SU-DHL-6 (cell line): ENCODE data around the gene SEMA5A.

ENCODE experiments used
- H2AFZ ChIP-seq: fragments of 200-600 bp; sonication (generic); 2 replicates; pipeline ENCODE4 v1.6.1; 2014; ENCODE audit warnings: low read depth, mild to moderate bottlenecking, moderate library complexity, mixed read lengths, antibody characterized with exemption, low read length; ENCODE audit not compliant: severe bottlenecking
- H3F3A ChIP-seq: fragments of 200-600 bp; shearing (Covaris generic); 2 replicates; pipeline ENCODE4 v1.6.0; 2016; ENCODE audit warnings: antibody characterized with exemption, mild to moderate bottlenecking; ENCODE audit not compliant: insufficient read depth
- H3K27ac ChIP-seq: fragments of 200-600 bp; sonication (generic); 2 replicates; pipeline ENCODE4 v1.5.1; 2016; ENCODE audit warnings: low read depth, mild to moderate bottlenecking, low read length, moderate library complexity, mixed read lengths
- H3K27me3 ChIP-seq: fragments of 200-600 bp; sonication (generic), shearing (Covaris generic); 2 replicates; pipeline ENCODE4 v1.6.0; 2014; ENCODE audit warnings: mild to moderate bottlenecking, low read length
- H3K36me3 ChIP-seq: fragments of 200-600 bp; sonication (generic); 2 replicates; pipeline ENCODE4 v1.6.1; 2014; ENCODE audit warnings: mild to moderate bottlenecking, low read length, mixed read lengths
- H3K4me2 ChIP-seq: fragments of 300-600, 200-600 bp; shearing (Covaris generic), sonication (generic); 2 replicates; pipeline ENCODE4 v1.6.0; 2014; ENCODE audit warnings: low read length, low read depth, mild to moderate bottlenecking; ENCODE audit not compliant: poor library complexity, severe bottlenecking
- H3K4me3 ChIP-seq: fragments of 200-600 bp; sonication (generic); 2 replicates; pipeline ENCODE4 v1.5.1; 2014; ENCODE audit warnings: antibody characterized with exemption, low read length, mild to moderate bottlenecking, mixed read lengths; ENCODE audit not compliant: insufficient read depth, poor library complexity, severe bottlenecking
- H3K79me2 ChIP-seq: fragments of 200-600 bp; sonication (generic); 2 replicates; pipeline ENCODE4 v1.6.1; 2014; ENCODE audit warnings: mild to moderate bottlenecking, low read length, moderate library complexity; ENCODE audit not compliant: insufficient read depth
- H3K9ac ChIP-seq: fragments of 200-600 bp; sonication (generic); 2 replicates; pipeline ENCODE4 v1.7.0; 2014; ENCODE audit warnings: mild to moderate bottlenecking, low read length
- H3K9me2 ChIP-seq: fragments of 200-600 bp; sonication (generic); replicated peaks from 2 replicates; pipeline ENCODE4 v1.6.1; 2014; ENCODE audit warnings: low read length; ENCODE audit not compliant: insufficient read depth
- H3K9me3 ChIP-seq: fragments of 200-600 bp; sonication (generic); 2 replicates; pipeline ENCODE4 v1.6.1; 2014; ENCODE audit warnings: low read length, mixed read lengths; ENCODE audit not compliant: insufficient read depth
- H4K20me1 ChIP-seq: fragments of 200-600 bp; sonication (generic); 2 replicates; pipeline ENCODE4 v1.6.1; 2014; ENCODE audit warnings: low read depth, mild to moderate bottlenecking, antibody characterized with exemption, low read length, moderate library complexity, mixed read lengths
- EZH2phosphoT487 ChIP-seq: fragments of 200-600 bp; sonication (generic), shearing (Covaris generic); conservative IDR thresholded peaks from 2 replicates; pipeline ENCODE4 v1.6.1; 2018; ENCODE audit warnings: mild to moderate bottlenecking, antibody characterized with exemption, low read length, moderate library complexity, mixed read lengths
- TF ChIP-seq, protein P1 (sequence below): fragments of 200-600 bp; sonication (generic); IDR thresholded peaks from one replicate; pipeline ENCODE4 v1.5.1; 2017; ENCODE audit warnings: antibody characterized with exemption, mild to moderate bottlenecking, low read length, moderate library complexity; ENCODE audit not compliant: insufficient read depth, poor library complexity, severe bottlenecking

The SEMA5A gene

DNA sequence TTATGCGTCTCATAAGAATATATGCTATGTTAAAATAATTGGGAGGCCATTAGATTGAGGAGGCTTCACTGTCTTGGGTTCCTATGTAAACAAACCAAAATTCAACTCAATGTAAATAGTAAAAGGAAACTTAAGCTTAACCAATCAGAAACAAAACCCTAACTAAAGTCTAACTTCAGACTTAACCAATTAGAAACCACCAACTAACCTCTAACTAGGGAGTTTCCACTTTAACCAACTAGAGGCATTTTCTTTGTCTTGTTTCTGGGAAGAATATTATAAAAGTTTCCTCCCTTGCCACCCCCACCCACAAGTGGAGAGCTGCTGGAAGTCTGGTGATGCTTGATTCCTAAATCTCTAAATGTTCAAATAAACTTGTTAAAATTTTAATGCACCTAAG lies 214.5 kb downstream of the SEMA5A start:
- no peaks in the 10 kb centered on the region for H3K9me3 ChIP-seq
- TF ChIP-seq, protein P1, sequence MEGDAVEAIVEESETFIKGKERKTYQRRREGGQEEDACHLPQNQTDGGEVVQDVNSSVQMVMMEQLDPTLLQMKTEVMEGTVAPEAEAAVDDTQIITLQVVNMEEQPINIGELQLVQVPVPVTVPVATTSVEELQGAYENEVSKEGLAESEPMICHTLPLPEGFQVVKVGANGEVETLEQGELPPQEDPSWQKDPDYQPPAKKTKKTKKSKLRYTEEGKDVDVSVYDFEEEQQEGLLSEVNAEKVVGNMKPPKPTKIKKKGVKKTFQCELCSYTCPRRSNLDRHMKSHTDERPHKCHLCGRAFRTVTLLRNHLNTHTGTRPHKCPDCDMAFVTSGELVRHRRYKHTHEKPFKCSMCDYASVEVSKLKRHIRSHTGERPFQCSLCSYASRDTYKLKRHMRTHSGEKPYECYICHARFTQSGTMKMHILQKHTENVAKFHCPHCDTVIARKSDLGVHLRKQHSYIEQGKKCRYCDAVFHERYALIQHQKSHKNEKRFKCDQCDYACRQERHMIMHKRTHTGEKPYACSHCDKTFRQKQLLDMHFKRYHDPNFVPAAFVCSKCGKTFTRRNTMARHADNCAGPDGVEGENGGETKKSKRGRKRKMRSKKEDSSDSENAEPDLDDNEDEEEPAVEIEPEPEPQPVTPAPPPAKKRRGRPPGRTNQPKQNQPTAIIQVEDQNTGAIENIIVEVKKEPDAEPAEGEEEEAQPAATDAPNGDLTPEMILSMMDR: no peak
- no peak for TF ChIP-seq EZH2phosphoT487
- H3K27ac ChIP-seq: no peak overlapping the region
- H3K4me3 ChIP-seq: no peak overlapping the region
- H3K4me2 ChIP-seq: no peak overlapping the region
- H4K20me1 ChIP-seq: no peaks in the 10 kb centered on the region
- H3F3A ChIP-seq: no peaks in the 10 kb centered on the region
- H3K9me2 ChIP-seq: no peaks in the 10 kb centered on the region
- H3K9ac ChIP-seq: no peak overlapping the region
- no peak overlapping the region for H2AFZ ChIP-seq
- no peaks in the 10 kb centered on the region for H3K27me3 ChIP-seq
- no peaks in the 10 kb centered on the region for H3K79me2 ChIP-seq
- H3K36me3 ChIP-seq: no peaks in the 10 kb centered on the region

DNA sequence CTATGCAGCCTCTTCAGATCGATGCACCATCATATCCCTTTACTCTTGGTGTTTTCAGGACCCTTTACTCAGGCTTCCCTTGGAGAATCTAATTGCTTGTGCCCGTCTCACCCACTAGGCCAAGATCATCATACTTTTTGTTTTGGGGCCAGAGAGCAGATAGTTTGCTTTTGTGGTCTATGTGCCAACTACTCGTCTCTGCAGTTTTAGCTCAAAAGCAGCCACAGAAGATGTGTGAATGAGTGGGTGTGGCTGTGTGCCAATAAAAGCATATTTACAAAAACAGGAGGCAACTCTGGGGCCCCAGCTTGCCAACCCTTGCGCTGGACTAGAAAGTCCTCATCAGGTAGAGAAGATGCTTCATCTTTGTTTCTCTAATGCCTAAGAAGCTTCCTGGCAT lies 216.8 kb downstream of the SEMA5A start:
- H3K9me3 ChIP-seq: no peaks in the 10 kb centered on the region
- H3K27me3 ChIP-seq: no peaks in the 10 kb centered on the region
- H3K9ac ChIP-seq: no peak overlapping the region
- H3K4me3 ChIP-seq: no peak overlapping the region
- H3K9me2 ChIP-seq: no peaks in the 10 kb centered on the region
- no peaks in the 10 kb centered on the region for H3K36me3 ChIP-seq
- H2AFZ ChIP-seq: no peak overlapping the region
- TF ChIP-seq, protein P1: no peak
- no peak for TF ChIP-seq EZH2phosphoT487
- H3K79me2 ChIP-seq: no peaks in the 10 kb centered on the region
- no peak overlapping the region for H3K4me2 ChIP-seq
- no peak overlapping the region for H3K27ac ChIP-seq
- H3F3A ChIP-seq: no peaks in the 10 kb centered on the region
- H4K20me1 ChIP-seq: no peaks in the 10 kb centered on the region

DNA sequence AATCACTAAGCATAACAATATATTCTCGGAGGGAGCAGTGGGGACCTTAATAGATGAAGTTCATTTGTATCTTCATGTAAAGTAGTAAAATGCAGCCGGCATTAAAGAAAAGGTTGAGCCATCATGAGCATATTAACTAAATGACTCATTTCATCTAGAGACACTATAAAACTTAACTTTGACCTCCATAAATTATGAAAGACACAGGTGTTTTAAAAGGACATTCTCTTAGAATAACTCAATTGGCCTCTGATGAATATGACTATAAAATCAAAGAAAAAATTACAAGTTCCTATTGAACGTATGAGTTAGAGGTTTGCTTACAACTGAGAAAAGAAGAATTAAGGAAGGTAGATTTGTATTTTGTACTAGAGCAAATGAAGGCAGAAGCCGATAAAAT lies 220.3 kb downstream of the SEMA5A start:
- no peak overlapping the region for H3K9ac ChIP-seq
- H3F3A ChIP-seq: no peaks in the 10 kb centered on the region
- no peaks in the 10 kb centered on the region for H4K20me1 ChIP-seq
- no peaks in the 10 kb centered on the region for H3K36me3 ChIP-seq
- TF ChIP-seq, protein P1: no peak
- no peak for TF ChIP-seq EZH2phosphoT487
- H3K9me3 ChIP-seq: no peaks in the 10 kb centered on the region
- H3K4me3 ChIP-seq: no peak overlapping the region
- H3K79me2 ChIP-seq: no peaks in the 10 kb centered on the region
- no peak overlapping the region for H3K27ac ChIP-seq
- no peaks in the 10 kb centered on the region for H3K27me3 ChIP-seq
- H2AFZ ChIP-seq: no peak overlapping the region
- no peaks in the 10 kb centered on the region for H3K9me2 ChIP-seq
- no peak overlapping the region for H3K4me2 ChIP-seq
